NT2/D1 (cell line): ENCODE data around the gene SKA2.

ENCODE experiments used
- SUZ12 ChIP-seq: IDR thresholded peaks from 2 replicates; pipeline ENCODE4 v1.6.1; 2011; ENCODE audit not compliant: insufficient read length, insufficient read depth; ENCODE audit errors: extremely low read depth
- ZNF274 ChIP-seq: IDR thresholded peaks from 2 replicates; pipeline ENCODE4 v1.6.1; 2011; ENCODE audit warnings: mild to moderate bottlenecking, low read depth, low read length

GRCh38 chr17:59074494-59074893 is 80.5 kb downstream of the SKA2 start:
- TF ChIP-seq ZNF274, result no peak
- no peak for TF ChIP-seq SUZ12
